K562 (cell line): ENCODE results near the gene LTBP2. TPM values are rescaled to one million over a fixed set of nuclear protein-coding genes. Genes with fewer than 3 reads are reported as not detected.

Experiments
- CBFB ChIP-seq: sonication (generic); formaldehyde crosslinking; IDR thresholded peaks from 2 replicates; pipeline ENCODE4 v1.4.0; 2020; ENCODE audit warnings: mild to moderate bottlenecking, missing genetic modification reagents
- CREB1 ChIP-seq, 2 experiments: sonication (generic) in 1 of 2; formaldehyde crosslinking in 1 of 2; IDR thresholded peaks; 2 replicates each; pipeline versions ENCODE4 v1.6.1 to v1.8.0; 2012 to 2022; ENCODE audit warnings: inconsistent platforms in 1 of 2, mild to moderate bottlenecking in 1 of 2, missing genetic modification reagents in 1 of 2, moderate library complexity in 1 of 2
- E2F3 ChIP-seq: fragments of 250-450 bp; sonication (Bioruptor Pico); IDR thresholded peaks from 2 replicates; pipeline ENCODE4 v1.4.0; 2020; ENCODE audit warnings: mild to moderate bottlenecking
- ESRRB ChIP-seq: fragments of 250-450 bp; sonication (Bioruptor Pico); IDR thresholded peaks from 2 replicates; pipeline ENCODE4 v1.5.0; 2020; ENCODE audit warnings: mild to moderate bottlenecking, moderate library complexity, borderline replicate concordance
- FOS ChIP-seq: IDR thresholded peaks from 3 replicates; pipeline ENCODE4 v1.6.1; 2011; ENCODE audit not compliant: insufficient read length; ENCODE audit errors: extremely low read depth
- GABPA ChIP-seq: fragments of 200-800 bp; sonication (Bioruptor generic); conservative IDR thresholded peaks from 2 replicates; pipeline ENCODE4 v1.6.1; 2016; ENCODE audit warnings: low read depth, missing genetic modification characterization, missing compliant biosample characterization
- NCOA4 ChIP-seq: fragments of 450-650 bp; IDR thresholded peaks from 2 replicates; pipeline ENCODE4 v1.6.1; 2018; ENCODE audit warnings: mild to moderate bottlenecking; ENCODE audit not compliant: partially characterized antibody
- NFE2 ChIP-seq: IDR thresholded peaks from 2 replicates; pipeline ENCODE4 v1.6.1; 2014; ENCODE audit warnings: antibody characterized with exemption, low read depth
- STAT5A ChIP-seq: IDR thresholded peaks from 2 replicates; pipeline ENCODE4 v1.6.1; 2012; ENCODE audit warnings: low read length, inconsistent platforms, borderline replicate concordance
- TCFL5 ChIP-seq: fragments of 250-450 bp; sonication (Bioruptor Pico); conservative IDR thresholded peaks from 2 replicates; pipeline ENCODE4 v1.6.1; 2021; ENCODE audit warnings: mild to moderate bottlenecking, moderate library complexity, matching md5 sums
- TGIF2 ChIP-seq: sonication (generic); formaldehyde crosslinking; IDR thresholded peaks from 2 replicates; pipeline ENCODE4 v1.8.1; 2022; ENCODE audit warnings: mild to moderate bottlenecking, missing genetic modification reagents, moderate library complexity
- ZBTB7A ChIP-seq: IDR thresholded peaks from 2 replicates; pipeline ENCODE4 v1.6.1; 2011; ENCODE audit warnings: low read depth, mild to moderate bottlenecking, low read length, moderate library complexity, borderline replicate concordance; ENCODE audit not compliant: control insufficient read depth
- ZNF175 ChIP-seq: fragments of 200-800 bp; sonication (Bioruptor generic); IDR thresholded peaks from 2 replicates; pipeline ENCODE4 v1.6.1; 2016; ENCODE audit warnings: low read depth, mild to moderate bottlenecking, missing genetic modification characterization, missing compliant biosample characterization
- ZSCAN29 ChIP-seq: fragments of 450-650 bp; IDR thresholded peaks from 2 replicates; pipeline ENCODE4 v1.6.1; 2017
- polyA plus RNA-seq, 8 experiments: library from polyadenylated mRNA; depleted of rRNA in 4 of 8; stranded (reverse) in 5 of 8; unstranded in 3 of 8; fragments of >200 nt; fragmentation: Nextera tagmentation in 2 of 8; fragmentation: Illumina TruSeq in 1 of 8; extraction: Ambion mirVana in 2 of 8; extraction: Trizol in 1 of 8; gene quantifications; 2 replicates each; pipeline versions ENCODE4 v1.2.1 to v1.2.3, GENCODE V29; 2011 to 2014; ENCODE audit warnings: inconsistent platforms in 1 of 8, missing spikeins in 1 of 8
- total RNA-seq, 7 experiments: library from RNA; depleted of rRNA in 6 of 7; stranded (reverse); fragments of >200 nt in 6 of 7; fragmentation: Illumina TruSeq in 2 of 7; extraction: Trizol in 2 of 7; gene quantifications; 2 replicates each; pipeline versions ENCODE4 v1.2.1 to v1.2.3, GENCODE V29; 2011 to 2021; ENCODE audit warnings: low replicate concordance in 1 of 7
- TF ChIP-seq, protein P1 (sequence below): sonication (generic); formaldehyde crosslinking; IDR thresholded peaks from 2 replicates; pipeline ENCODE4 v1.8.1; 2023; ENCODE audit warnings: mild to moderate bottlenecking, missing genetic modification reagents
- TF ChIP-seq, protein P2 (sequence below): IDR thresholded peaks from 2 replicates; pipeline ENCODE4 v1.6.1; 2012; ENCODE audit warnings: low read depth, low read length, improper control_type of control experiment, borderline replicate concordance
- TF ChIP-seq, protein P3 (sequence below): fragments of 250-450 bp; sonication (Bioruptor Pico); IDR thresholded peaks from 2 replicates; pipeline ENCODE4 v1.4.0; 2020; ENCODE audit warnings: mild to moderate bottlenecking, moderate library complexity
- TF ChIP-seq, protein P4 (sequence below): sonication (generic); formaldehyde crosslinking; IDR thresholded peaks from 2 replicates; pipeline ENCODE4 v1.9.0; 2022; ENCODE audit warnings: mild to moderate bottlenecking, missing genetic modification reagents
- TF ChIP-seq, protein P5 (sequence below): sonication (generic); formaldehyde crosslinking; IDR thresholded peaks from 2 replicates; pipeline ENCODE4 v1.8.0; 2022; ENCODE audit warnings: mild to moderate bottlenecking, missing genetic modification reagents

Gene LTBP2
- total and polyA plus RNA-seq, 9 of the 15 experiments (the other 6 are each of a cell fraction or from before 2014, with no cell fraction given): under 0.01 to 0.18 (median 0.03) TPM; not detected in 3

- TF ChIP-seq, protein P1, sequence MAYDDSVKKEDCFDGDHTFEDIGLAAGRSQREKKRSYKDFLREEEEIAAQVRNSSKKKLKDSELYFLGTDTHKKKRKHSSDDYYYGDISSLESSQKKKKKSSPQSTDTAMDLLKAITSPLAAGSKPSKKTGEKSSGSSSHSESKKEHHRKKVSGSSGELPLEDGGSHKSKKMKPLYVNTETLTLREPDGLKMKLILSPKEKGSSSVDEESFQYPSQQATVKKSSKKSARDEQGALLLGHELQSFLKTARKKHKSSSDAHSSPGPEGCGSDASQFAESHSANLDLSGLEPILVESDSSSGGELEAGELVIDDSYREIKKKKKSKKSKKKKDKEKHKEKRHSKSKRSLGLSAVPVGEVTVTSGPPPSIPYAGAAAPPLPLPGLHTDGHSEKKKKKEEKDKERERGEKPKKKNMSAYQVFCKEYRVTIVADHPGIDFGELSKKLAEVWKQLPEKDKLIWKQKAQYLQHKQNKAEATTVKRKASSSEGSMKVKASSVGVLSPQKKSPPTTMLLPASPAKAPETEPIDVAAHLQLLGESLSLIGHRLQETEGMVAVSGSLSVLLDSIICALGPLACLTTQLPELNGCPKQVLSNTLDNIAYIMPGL (CRISPR knock-in tag): no peak
- TF ChIP-seq ESRRB (CRISPR knock-in tag): no peak
- TF ChIP-seq, protein P2, sequence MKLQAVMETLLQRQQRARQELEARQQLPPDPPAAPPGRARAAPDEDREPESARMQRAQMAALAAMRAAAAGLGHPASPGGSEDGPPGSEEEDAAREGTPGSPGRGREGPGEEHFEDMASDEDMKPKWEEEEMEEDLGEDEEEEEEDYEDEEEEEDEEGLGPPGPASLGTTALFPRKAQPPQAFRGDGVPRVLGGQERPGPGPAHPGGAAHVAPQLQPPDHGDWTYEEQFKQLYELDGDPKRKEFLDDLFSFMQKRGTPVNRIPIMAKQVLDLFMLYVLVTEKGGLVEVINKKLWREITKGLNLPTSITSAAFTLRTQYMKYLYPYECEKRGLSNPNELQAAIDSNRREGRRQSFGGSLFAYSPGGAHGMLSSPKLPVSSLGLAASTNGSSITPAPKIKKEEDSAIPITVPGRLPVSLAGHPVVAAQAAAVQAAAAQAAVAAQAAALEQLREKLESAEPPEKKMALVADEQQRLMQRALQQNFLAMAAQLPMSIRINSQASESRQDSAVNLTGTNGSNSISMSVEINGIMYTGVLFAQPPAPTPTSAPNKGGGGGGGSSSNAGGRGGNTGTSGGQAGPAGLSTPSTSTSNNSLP: no peak
- TF ChIP-seq FOS: peak; percentile 89
- TF ChIP-seq E2F3 (CRISPR knock-in tag): no peak
- no peak for TF ChIP-seq ZSCAN29
- TF ChIP-seq, protein P3, sequence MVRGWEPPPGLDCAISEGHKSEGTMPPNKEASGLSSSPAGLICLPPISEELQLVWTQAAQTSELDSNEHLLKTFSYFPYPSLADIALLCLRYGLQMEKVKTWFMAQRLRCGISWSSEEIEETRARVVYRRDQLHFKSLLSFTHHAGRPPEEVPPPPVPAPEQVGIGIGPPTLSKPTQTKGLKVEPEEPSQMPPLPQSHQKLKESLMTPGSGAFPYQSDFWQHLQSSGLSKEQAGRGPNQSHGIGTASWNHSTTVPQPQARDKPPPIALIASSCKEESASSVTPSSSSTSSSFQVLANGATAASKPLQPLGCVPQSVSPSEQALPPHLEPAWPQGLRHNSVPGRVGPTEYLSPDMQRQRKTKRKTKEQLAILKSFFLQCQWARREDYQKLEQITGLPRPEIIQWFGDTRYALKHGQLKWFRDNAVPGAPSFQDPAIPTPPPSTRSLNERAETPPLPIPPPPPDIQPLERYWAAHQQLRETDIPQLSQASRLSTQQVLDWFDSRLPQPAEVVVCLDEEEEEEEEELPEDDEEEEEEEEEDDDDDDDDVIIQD: no peak
- no peak for TF ChIP-seq STAT5A
- TF ChIP-seq, protein P4, sequence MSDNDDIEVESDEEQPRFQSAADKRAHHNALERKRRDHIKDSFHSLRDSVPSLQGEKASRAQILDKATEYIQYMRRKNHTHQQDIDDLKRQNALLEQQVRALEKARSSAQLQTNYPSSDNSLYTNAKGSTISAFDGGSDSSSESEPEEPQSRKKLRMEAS (CRISPR knock-in tag): no peak
- no peak for TF ChIP-seq CBFB (CRISPR knock-in tag)
- TF ChIP-seq, protein P5, sequence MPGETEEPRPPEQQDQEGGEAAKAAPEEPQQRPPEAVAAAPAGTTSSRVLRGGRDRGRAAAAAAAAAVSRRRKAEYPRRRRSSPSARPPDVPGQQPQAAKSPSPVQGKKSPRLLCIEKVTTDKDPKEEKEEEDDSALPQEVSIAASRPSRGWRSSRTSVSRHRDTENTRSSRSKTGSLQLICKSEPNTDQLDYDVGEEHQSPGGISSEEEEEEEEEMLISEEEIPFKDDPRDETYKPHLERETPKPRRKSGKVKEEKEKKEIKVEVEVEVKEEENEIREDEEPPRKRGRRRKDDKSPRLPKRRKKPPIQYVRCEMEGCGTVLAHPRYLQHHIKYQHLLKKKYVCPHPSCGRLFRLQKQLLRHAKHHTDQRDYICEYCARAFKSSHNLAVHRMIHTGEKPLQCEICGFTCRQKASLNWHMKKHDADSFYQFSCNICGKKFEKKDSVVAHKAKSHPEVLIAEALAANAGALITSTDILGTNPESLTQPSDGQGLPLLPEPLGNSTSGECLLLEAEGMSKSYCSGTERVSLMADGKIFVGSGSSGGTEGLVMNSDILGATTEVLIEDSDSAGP (CRISPR knock-in tag): no peak
- TF ChIP-seq CREB1 (IDR thresholded peaks at IDR 0.05): no peak
- TF ChIP-seq CREB1 (CRISPR knock-in tag; IDR thresholded peaks at IDR 0.05): peak; percentile 32; the same call in 1 of the 2 replicates
- TF ChIP-seq ZBTB7A: peak; percentile 90
- no peak for TF ChIP-seq NCOA4
- TF ChIP-seq GABPA: no peak
- no peak for TF ChIP-seq ZNF175 (CRISPR knock-in tag)
- TF ChIP-seq TGIF2: no peak
- TF ChIP-seq TCFL5 (CRISPR knock-in tag): no peak
- no peak for TF ChIP-seq NFE2
Measured at GRCh38 chr14:74493343-74494261, 118.4 kb downstream of the LTBP2 start, which contains the start of gene ISCA2 (continued).
